ENCODE data around the gene UGGT2.
"Not testable (repeated sequence)": the region's sequence is repeated elsewhere in the genome, so short reads cannot be mapped to it uniquely, and the experiment has no call there.

The UGGT2 gene

DNA sequence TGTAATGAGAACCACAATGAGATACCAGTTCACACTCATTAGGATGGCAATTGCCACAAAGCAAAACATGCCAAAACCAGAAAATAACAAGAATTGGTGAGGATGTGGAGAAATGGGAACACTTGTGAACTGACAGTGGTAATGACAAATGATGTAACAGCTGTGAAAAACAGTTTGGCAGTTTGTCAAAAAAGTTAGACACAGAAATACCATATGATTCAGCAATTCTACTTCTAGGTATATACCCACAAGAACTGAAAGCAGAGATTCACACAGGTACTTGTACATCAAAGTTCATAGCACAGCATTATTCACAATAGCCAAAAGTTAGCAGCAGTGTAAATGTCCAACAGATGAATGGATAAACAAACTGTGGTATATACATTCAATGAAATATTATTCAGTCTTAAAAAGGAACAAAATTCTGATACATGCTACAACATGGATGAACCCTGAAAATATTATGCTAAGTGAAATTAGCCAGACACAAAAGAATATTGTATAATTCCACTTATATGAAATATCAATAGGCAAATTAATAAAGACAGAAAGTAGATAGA lies 96.5 kb downstream of the UGGT2 start:
- DNase-seq, result no peak

DNA sequence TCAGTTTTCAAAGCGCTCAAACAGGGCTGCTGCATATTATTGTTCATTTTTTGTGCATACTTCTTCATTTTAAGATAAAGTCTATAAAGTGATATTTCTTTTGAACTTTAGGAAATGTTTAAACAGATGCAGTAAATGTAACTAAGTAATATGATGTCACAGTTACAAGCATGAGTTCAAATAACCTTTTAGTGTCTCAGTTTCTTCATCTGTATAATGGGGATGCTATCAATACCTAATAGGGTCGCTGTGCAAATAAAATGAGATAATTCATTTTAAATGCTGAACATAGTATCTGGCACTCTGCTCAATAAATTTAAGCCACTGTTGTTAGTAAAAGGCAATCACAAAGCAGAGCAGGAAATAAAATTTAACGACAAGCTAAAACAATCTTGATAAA lies 97.5 kb downstream of the UGGT2 start:
- no peak for DNase-seq

DNA sequence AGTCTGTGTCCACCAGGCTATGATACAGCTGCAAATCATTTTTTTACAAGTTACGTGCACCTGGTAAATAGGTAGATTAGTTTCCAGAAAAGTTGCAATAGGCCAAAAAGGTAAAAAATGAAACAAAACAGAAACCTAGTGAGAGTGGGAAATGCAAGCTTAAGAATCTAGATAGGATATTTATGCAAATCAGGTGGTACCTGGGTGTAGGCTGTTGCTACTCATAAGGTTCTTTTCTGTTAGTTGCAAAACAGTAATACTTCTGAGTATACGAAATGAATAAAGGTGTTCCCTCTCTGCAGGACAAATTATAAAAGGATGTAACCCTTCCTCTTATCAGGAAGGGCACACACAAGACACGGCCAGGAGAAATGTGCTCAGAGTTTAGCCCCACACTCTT lies 97.9 kb downstream of the UGGT2 start:
- DNase-seq, result no peak

DNA sequence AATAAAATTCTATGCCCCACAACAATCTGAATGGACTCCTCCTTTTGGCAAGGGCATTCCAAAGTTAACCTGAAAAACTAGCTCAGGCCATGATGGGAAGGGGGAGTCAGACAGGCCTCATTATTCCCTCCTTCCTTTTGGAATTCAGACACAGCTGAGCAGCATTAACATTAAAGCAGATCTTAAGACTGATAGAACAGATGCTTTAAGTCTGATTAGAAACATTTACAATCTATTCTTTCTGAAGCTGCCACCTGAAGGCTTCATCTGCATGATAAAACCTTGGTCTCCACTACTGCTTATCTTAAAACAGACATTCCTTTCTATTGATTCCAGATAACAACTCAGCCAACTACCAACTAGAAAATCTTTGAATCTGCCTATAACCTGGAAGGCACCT lies 98.9 kb downstream of the UGGT2 start:
- DNase-seq, result no peak

DNA sequence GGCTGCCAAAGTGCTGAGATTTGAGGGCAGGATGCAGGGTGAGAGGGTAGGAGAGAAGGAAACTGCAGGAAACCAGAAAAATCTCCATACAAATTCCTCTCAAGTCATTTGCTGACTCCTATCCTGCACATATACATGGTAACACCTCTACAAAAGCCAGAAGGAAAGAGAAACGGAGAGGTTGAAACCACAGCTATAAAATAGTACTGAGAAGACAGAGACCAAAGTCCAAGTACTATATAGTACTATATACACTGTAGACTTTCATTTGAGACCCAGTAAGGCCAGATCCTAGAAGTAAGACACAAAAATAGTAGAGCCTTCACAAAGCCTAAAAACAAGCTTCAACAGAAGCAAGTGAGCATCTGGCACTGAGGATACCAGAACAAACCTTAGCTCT lies 103.1 kb downstream of the UGGT2 start:
- DNase-seq, result no peak

DNA sequence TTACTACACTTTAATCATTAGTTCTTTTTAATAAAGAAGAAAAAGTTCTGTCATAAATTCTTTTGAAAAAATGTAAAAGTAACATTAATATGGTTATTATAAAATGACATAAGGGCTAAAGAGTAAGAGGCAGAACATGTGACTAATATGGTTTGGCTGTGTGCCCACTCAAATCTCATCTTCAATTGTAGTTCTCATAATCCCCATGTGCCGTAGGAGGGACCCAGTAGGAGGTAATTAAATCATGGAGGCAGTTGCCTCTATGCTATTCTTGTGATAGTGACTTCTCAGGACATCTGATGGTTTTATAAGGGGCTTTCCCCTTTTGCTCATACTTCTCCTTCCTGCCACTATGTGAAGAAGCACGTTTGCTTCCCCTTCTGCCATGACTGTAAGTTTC lies 104.5 kb downstream of the UGGT2 start:
- DNase-seq, result no peak

DNA sequence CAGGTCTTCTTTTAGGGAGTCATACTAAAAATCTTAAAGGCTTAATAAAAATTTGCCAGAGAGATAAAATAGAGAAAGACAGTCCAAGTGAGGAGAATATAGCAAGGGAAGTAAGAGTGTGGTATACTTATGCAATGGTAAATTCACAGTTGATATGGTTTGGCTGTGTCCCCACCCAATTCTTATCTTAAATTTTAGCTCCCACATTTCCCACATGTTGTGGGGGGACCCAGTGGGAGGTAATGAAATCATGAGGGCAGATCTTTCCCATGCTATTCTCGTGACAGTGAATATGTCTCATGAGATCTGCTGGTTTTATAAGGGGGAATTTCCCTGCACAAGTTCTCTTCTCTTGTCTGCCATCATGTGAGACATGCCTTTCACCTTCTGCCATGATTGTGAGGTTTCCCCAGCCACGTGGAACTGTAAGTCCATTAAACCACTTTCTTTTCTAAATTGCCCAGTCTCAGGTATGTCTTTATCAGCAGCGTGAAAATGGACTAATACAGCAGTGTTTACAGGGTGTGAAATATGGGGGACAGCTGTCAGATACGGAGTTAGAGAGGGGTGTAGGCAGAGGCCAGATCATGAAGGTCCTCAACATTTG lies 115.4 kb downstream of the UGGT2 start:
- DNase-seq, result no peak

DNA sequence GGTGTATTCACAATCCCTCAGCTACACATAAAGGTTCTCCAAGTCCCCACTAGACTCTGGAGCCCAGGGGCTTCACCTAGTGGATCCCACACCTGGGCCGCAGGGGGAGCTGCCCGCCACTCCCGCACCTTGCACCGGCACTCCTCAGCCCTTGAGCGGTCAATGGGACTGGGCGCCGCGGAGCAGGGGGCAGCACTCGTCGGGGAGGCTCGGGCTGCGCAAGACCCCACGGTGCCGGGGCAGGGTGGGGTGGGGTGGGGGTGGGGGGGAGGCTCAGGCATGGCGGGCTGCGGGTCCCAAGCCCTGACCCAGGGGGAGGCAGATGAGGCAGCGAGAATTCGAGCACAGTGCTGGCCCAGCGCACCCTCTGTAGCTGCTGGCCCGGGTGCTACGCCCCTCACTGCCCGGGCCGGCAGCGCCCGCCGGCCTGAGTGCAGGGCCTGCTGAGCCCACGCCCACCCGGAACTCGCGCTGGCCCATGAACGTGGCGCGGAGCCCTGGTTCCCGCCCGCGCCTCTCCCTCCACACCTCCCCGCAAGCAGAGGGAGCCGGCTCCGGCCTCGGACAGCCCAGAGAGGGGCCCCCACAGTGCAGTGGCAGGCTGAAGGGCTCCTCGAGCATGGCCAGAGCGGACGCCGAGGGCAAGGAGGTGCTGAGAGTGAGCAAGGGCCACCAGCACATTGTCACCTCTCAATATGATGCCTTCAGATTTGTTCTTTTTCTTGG lies 121.7 kb downstream of the UGGT2 start:
- DNase-seq, result no peak

DNA sequence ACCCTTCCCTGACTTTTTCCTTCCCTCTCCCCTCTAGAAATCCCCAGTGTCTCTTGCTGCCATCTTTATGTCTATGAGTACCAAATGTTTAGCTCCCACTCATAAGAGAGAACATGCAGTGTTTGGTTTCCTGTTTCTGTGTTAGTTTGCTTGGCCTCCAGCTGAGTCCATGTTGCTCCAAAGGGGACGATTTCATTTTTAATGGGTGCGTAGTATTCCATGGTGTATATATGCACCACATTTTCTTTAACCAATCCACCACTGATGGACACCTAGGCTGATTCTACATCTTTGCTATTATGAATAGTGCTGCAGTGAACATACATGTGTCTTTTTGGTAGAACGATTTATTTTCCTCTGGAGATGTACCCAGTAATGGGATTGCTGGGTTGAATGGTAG lies 123.8 kb downstream of the UGGT2 start:
- no peak for DNase-seq

DNA sequence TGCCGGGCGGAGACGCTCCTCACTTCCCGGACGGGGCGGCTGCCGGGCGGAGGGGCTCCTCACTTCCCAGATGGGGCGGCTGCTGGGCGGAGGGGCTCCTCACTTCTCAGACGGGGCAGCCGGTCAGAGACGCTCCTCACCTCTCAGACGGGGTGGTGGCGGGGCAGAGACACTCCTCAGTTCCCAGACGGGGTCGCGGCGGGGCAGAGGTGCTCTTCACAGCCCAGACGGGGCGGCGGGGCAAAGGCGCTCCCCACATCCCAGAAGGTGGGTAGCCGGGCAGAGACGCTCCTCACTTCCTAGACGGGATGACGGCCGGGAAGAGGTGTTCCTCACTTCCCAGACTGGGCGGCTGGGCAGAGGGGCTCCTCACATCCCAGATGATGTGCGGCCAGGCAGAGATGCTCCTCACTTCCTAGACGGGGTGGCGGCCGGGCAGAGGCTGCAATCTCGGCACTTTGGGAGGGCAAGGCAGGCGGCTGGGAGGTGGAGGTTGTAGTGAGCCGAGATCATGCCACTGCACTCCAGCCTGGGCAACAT lies 124.8 kb downstream of the UGGT2 start:
- not testable (repeated sequence) for DNase-seq

DNA sequence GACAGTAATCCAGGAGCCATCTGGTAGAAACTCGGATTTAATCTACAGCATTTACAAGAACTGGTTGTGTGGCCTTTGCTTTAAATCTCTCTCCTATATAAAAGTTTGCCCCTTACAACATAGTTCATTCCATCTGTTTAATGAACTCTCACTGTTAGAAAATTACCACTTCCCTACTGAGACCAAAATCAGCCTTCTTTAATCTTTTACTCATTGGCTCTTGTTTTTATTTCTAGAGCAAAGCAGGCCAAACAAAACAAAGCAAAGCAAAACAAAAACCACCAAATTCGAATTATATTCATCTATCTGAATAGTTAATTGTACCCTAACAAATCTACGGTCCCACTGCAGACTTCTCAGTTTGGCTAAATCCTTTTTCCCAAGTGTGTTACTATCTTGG lies 127.0 kb downstream of the UGGT2 start:
- no peak for DNase-seq

DNA sequence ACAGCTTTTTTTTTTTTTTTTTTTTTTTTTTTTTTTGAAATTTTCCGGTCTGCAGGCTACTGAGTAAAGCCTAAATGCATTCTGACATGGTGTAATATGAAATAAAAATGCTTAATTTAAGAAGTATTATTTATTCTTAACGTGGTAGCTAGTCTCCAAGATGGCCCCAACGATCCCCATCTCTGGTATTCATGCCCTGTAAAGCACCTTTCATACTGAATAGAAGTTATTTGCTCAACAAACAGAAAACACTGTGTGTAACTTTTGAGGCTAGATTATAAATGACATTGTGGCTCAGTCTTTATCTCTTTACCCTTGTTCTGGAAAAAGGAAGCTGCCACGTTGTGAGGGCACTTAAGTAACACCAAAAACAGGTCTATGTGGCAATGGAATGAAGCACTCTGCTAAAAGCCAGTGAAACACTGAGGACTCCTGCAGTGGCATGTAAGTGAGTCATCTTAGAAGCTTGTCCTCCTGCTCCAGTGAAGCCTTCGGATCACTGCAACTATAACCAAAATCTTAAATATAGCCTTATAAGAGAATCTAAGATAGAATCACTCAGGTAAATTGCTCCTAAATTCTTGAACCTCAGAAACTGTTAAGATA lies 128.7 kb downstream of the UGGT2 start:
- DNase-seq, result no peak

DNA sequence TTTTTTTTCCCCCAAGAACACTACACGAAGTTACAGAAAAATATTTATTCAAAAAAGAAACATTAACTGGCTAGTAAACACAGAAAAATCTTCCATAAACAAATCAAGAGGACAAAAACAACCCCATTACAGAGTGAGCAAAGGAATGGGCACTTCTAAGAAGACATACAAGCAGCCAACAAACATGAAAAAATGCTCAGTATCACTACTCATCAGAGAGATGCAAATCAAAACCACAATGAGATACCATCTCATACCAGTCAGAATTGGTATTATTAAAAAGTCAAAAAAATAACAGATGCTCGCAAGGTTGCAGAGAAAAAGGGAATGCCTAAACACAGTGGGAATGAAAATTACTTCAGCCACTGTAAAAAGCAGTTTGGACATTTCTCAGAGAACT lies 131.7 kb downstream of the UGGT2 start:
- DNase-seq, result no peak

DNA sequence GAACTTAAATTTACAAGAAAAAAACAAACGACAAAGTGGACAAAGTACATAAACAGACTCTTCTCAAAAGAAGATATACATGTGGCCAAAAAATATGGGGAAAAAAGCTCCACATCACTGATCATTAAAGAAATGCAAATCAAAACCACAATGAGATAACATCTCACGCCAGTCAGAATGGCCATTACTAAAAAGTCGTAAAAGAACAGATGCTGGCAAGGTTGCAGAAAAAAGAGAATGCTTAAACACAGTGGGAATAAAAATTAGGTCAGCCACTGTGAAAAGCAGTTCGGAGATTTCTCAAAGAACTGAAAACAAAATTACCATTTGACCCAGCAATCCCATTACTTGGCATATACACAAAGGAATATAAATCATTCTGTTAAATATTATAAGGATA lies 132.7 kb downstream of the UGGT2 start:
- DNase-seq, result no peak

DNA sequence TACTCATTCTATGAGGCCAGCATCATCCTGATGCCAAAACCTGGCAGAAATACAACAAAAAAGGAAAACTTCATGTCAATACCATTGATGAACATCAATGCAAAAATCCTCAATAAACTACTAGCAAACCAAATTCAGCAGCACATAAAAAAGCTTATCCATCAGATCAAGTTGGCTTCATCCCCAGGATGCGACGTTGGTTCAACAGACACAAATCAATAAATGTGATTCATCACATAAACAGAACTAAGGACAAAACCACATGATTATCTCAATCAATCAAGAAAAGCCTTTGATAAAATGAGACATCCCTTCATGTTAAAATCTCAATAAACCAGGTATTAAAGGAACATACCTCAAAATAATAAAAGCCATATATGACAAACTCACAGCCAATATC lies 134.3 kb downstream of the UGGT2 start:
- DNase-seq, result no peak

DNA sequence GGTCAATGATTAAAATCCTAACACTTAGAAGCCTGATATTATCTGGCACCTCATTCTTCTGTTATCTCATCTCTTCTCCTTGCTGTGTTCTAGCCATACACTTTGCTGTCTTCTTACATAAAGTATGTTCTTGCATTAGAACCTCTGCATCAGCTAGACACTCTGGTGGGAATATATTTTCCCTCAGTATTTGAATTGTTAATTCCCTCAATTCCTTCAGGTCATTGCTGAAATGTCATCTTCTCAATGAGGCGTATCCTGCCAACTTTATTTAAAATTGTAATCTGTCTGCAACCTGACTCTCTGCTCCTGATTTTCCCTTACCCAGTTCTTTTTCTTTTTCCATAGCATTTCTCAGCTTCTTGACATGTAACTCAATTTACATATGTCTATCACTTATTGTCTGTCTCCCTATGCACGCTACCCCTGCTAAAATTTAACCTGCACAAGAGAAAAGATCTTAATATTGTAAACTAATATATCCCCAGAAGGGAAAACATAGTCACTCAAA lies 138.2 kb downstream of the UGGT2 start:
- no peak for DNase-seq

DNA sequence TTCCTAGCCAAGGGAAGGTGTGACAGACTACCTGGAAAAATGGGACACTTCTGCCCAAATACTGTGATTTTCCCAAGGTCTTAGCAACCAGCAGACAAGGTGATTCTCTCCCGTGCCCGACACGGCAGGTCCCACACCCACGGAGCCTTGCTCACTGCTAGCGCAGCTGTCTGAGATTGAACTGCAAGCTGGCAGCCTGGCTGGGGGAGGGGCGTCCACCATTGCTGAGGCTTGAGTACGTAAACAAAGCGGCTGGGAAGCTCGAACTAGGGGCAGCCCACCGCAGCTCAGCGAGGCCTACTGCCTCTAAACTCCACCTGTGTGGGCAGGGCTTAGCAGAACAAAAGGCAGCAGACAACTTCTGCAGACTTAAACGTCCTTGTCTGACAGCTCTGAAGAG lies 146.2 kb downstream of the UGGT2 start:
- DNase-seq, result no peak

DNA sequence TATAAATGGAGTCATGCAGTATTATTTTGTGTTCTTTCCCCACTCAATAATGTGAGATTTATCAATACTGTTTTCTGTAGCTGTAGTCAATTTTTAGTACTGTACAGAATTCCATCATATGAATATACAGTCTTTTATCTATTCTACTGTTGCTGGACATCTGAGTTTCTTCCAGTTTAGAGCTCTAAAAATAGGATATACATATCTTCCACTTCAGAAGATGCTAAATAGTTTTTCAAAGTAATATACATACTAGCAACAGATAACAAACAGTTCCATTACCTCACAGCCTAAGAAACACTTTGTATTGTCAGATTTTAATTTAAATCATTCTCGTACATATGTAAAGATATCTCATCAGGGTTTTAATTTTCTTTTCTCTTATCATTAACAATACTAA lies 149.6 kb downstream of the UGGT2 start:
- no peak for DNase-seq

DNA sequence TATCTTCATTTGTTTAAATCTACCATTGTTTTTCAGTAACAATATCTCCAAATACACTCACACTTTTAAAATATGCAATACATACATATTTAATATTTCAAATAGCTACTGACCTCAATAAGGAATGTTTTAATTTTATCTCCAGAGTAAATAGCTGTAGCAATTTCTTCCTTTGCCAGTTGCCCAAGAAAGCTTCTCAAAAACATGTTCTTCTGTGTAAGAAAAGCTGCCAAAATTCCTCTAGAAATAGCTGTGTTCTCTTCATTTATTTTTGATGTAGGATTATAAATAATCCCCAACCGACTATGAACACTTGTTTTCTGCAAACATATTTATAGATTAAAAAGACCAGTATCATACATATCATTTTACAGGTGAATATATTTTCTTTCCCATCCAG lies 150.5 kb downstream of the UGGT2 start:
- DNase-seq, result no peak

DNA sequence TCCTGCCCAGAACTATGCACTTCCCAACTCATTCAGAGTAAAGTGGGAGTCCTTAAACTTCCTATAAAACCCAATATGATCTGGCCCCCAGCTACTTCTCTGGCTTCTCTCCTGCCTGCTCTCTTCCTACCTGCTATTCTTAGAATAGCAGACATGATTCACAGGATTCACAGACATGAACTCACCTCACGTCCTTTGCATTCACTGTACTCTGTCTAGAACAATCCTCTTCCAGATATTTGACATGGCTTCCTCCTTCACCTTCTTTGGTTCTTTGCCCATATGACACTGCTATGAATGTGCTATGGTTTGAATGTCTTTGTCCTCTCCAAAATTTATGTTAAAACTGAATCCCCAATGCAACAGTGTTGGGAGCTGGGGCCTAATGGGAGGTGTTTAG lies 154.9 kb downstream of the UGGT2 start:
- DNase-seq, result no peak

DNA sequence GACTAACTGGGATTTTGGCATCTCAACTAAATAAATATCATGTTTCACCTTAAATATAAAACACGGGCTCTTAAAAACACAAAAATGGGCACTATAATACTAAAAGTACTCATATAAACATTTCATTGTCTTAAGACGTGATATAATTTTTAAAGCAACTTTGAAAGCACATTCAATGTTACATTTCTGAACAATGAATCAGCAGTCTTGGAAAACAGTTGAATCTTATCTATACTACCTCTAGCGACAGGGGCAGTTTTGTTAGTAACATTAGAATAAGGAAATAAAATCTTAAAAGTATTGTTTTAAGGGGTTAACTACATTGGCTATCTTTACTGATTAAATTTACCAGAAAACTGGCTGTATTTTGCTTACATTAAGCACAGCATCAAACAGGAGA lies 156.9 kb downstream of the UGGT2 start:
- DNase-seq, result no peak

DNA sequence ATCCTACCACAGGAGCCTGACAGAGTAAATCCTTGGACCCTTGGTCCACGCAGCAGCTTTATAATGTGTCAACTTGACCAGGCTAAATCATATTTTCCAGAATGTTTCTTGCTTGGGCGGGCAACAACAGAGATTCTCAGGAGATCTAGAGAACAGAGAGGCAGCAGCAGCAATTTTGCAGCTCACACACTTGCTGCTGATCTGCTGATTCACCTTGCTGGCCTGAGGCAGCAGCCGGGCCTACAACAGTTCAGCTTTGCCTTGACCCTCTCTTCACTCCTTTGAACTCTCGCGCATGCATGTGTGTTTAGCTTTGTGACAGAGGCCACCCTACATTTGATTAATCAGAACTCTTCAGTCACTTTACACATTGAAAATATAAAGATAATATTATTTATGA lies 159.3 kb downstream of the UGGT2 start:
- DNase-seq, result no peak

DNA sequence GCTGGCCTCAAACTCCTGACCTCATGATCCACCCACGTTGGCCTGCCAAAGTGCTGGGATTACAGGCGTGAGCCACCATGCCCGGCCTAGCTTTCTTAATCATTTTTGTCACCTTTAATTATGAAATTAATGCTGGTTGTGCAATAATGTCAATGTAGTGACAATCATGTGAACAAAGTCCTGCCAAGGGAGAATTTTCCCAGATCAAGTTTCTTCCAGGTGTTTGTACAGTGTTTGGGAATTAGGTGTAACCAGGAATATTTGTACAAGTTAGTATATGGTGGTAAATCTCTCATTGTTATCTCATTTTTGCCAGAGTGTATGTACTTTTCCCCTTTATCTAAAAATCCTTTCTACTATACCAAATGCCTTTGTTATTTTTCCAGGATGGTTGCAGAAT lies 171.1 kb downstream of the UGGT2 start:
- DNase-seq, result no peak

DNA sequence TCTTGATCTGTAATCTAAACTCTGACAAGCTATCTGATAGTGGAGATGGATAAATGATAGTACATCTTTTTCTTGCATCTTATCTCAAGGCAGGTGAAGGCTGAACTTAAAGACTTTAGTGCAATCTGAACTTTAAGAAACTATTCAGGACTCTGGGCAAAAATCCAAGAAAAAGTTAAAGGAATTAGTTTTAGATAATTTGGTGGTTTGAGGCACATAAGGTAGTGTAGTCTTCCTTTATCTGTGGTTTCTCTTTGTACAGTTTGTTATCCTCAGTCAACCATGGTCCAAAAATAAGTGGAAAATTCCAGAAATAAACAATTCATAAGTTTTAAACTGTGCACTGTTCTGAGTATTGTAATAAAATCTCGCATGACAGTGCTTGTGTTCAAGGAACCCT lies 172.9 kb downstream of the UGGT2 start:
- DNase-seq, result no peak
